PC-3 (cell line): Measurements from ENCODE around the gene METTL16.
"Not testable (repeated sequence)": the region's sequence is repeated elsewhere in the genome, so short reads cannot be mapped to it uniquely, and the experiment has no call there.

Experiments
- CTCF ChIP-seq: fragments of 300-600 bp; sonication (generic); conservative IDR thresholded peaks from 2 replicates; pipeline ENCODE4 v1.5.1; 2017; ENCODE audit warnings: antibody characterized with exemption, low read depth, mild to moderate bottlenecking, low read length
- EZH2 ChIP-seq: fragments of 300-600 bp; sonication (generic); IDR thresholded peaks from one replicate; pipeline ENCODE4 v1.6.1; 2017; ENCODE audit warnings: antibody characterized with exemption, mild to moderate bottlenecking, low read length; ENCODE audit not compliant: unreplicated experiment

GRCh38 chr17:2548026-2548425 lies 36.3 kb upstream of the METTL16 start:
- not testable (repeated sequence) for TF ChIP-seq CTCF, EZH2
